RWPE2 (cell line): ENCODE results near the gene ARRDC4.

Experiments
- ATAC-seq: fragments of 200-7000 bp; cut with Tn5 transposase; 3 replicates; pipeline ENCODE4 v1.9.1; 2021; ENCODE audit warnings: low read depth
- DNase-seq: peaks from one replicate; pipeline ENCODE4 v3.0.0-alpha.2; 2020; ENCODE audit warnings: low spot score
- H3K27ac ChIP-seq: fragments of 450-650 bp; 2 replicates; pipeline ENCODE4 v1.5.1; 2017; ENCODE audit warnings: mild to moderate bottlenecking; ENCODE audit not compliant: poor library complexity, severe bottlenecking
- H3K27me3 ChIP-seq: fragments of 250-450 bp; sonication (Bioruptor Pico); 2 replicates; pipeline ENCODE4 v1.5.1; 2021; ENCODE audit warnings: mild to moderate bottlenecking, moderate library complexity; ENCODE audit not compliant: insufficient read depth, poor library complexity, severe bottlenecking
- H3K36me3 ChIP-seq: fragments of 250-450 bp; sonication (Bioruptor Pico); 2 replicates; pipeline ENCODE4 v1.5.1; 2020; ENCODE audit warnings: low read depth, mild to moderate bottlenecking, moderate library complexity
- H3K4me1 ChIP-seq: fragments of 250-450 bp; sonication (Bioruptor Pico); 2 replicates; pipeline ENCODE4 v1.5.1; 2021; ENCODE audit warnings: mild to moderate bottlenecking, moderate library complexity; ENCODE audit not compliant: insufficient read depth, poor library complexity, severe bottlenecking
- H3K4me3 ChIP-seq: fragments of 250-450 bp; sonication (Bioruptor Pico); 2 replicates; pipeline ENCODE4 v1.5.1; 2021; ENCODE audit warnings: mild to moderate bottlenecking, moderate library complexity; ENCODE audit not compliant: severe bottlenecking
- H3K9me3 ChIP-seq: fragments of 250-450 bp; sonication (Bioruptor Pico); 2 replicates; pipeline ENCODE4 v1.5.1; 2021; ENCODE audit warnings: mild to moderate bottlenecking, moderate library complexity; ENCODE audit not compliant: severe bottlenecking
- TF ChIP-seq, protein P1 (sequence below): fragments of 450-650 bp; IDR thresholded peaks from one replicate; pipeline ENCODE4 v1.5.1; 2017; ENCODE audit warnings: mild to moderate bottlenecking, moderate library complexity; ENCODE audit not compliant: poor library complexity, severe bottlenecking

Gene ARRDC4, protein sequence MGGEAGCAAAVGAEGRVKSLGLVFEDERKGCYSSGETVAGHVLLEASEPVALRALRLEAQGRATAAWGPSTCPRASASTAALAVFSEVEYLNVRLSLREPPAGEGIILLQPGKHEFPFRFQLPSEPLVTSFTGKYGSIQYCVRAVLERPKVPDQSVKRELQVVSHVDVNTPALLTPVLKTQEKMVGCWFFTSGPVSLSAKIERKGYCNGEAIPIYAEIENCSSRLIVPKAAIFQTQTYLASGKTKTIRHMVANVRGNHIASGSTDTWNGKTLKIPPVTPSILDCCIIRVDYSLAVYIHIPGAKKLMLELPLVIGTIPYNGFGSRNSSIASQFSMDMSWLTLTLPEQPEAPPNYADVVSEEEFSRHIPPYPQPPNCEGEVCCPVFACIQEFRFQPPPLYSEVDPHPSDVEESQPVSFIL

DNA sequence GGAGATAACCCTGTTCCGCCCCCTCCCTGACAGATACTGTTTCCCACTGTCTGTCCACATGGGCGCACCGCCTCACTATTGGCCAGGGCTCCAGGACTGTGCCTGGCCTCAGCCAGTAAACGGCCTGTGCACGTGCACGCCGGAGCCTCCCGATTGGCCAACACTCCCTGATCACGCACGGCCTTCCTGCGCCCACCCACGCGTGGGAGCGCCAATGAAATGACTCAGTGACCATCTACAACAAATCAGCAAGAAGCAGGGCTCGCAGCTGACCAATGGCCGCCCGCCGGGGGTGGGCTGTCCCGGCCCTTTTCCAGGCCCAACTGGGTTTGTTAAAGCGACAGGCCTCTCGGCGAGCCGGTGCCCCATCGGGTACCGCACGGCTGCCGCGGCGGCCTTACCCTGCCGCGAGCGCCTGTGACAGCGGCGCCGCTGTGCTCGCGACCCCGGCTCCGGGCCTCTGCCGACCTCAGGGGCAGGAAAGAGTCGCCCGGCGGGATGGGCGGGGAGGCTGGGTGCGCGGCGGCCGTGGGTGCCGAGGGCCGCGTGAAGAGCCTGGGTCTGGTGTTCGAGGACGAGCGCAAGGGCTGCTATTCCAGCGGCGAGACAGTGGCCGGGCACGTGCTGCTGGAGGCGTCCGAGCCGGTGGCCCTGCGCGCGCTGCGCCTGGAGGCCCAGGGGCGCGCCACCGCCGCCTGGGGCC is at the start of gene ARRDC4:
Gene ARRDC4, plus strand, starts transcription at position 340 of the 703 bp plus-strand sequence. Its CDS starts 159 bp downstream, at position 499.
- H3K4me1 ChIP-seq, result peaks cover 13% of the 10 kb centered on the region
- H3K27me3 ChIP-seq, result no peaks in the 10 kb centered on the region
- DNase-seq (peak; percentile 100), ATAC-seq (peak; percentile 97)
- peak within 1 kb of the TSS; percentile 49 for H3K27ac ChIP-seq
- TF ChIP-seq, protein P1, sequence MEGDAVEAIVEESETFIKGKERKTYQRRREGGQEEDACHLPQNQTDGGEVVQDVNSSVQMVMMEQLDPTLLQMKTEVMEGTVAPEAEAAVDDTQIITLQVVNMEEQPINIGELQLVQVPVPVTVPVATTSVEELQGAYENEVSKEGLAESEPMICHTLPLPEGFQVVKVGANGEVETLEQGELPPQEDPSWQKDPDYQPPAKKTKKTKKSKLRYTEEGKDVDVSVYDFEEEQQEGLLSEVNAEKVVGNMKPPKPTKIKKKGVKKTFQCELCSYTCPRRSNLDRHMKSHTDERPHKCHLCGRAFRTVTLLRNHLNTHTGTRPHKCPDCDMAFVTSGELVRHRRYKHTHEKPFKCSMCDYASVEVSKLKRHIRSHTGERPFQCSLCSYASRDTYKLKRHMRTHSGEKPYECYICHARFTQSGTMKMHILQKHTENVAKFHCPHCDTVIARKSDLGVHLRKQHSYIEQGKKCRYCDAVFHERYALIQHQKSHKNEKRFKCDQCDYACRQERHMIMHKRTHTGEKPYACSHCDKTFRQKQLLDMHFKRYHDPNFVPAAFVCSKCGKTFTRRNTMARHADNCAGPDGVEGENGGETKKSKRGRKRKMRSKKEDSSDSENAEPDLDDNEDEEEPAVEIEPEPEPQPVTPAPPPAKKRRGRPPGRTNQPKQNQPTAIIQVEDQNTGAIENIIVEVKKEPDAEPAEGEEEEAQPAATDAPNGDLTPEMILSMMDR, result no peak
- H3K36me3 ChIP-seq, result peaks cover 36% of the 10 kb centered on the region
- peak within 1 kb of the TSS; percentile 81 for H3K4me3 ChIP-seq
- no peaks in the 10 kb centered on the region for H3K9me3 ChIP-seq

DNA sequence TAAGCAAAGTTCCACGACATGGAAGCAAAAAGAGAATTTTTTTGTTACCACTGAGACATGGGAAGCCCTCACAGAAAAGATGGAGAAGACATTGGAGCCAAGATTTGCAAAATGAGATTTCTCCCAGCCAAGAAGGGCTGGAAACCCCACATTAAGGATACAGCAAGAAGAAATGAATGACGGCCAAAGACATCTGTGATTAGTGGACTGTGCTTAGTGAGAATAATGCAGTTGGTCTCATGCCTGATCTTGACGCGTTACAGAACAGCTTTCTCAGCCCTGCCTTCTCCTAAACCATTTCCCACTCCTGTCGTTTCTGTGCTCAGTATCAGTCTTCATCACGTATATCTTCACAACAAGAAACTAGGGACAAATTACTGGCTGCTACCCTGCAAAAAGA is 45.8 kb upstream of the ARRDC4 start:
- Histone ChIP-seq H3K4me3 (no peak overlapping the region), H3K9me3 (no peaks in the 10 kb centered on the region), H3K4me1 (no peaks in the 10 kb centered on the region), H3K27me3 (no peaks in the 10 kb centered on the region), H3K27ac (no peak overlapping the region), H3K36me3 (no peaks in the 10 kb centered on the region)
- TF ChIP-seq, protein P1, result no peak
- DNase-seq (no peak), ATAC-seq (no peak)

DNA sequence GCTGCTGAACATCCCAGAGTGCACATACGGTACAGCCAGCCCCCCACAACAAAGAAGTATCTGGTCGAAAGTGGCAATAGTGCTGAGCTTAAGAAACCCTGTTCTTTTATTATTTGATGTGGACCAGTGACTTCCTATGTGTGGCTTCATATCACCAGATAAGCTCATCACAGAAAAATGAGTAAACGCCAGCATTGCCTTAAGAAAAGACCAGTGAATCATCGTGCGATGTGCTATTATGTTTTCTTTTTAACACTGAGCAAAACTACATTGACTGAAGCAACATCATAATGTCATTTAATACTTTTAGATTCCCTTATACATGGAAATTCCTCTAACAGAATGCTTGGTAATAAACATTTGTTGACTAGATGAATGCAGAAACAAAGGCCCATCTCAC is 45.2 kb upstream of the ARRDC4 start:
- no peak for DNase-seq
- no peaks in the 10 kb centered on the region for H3K4me1 ChIP-seq
- TF ChIP-seq, protein P1, result no peak
- H3K27ac ChIP-seq, result no peak overlapping the region
- no peaks in the 10 kb centered on the region for H3K9me3 ChIP-seq
- H3K27me3 ChIP-seq, result no peaks in the 10 kb centered on the region
- H3K4me3 ChIP-seq, result no peak overlapping the region
- H3K36me3 ChIP-seq, result no peaks in the 10 kb centered on the region
- peak; percentile 55; the same call in 1 of the 3 replicates for ATAC-seq

DNA sequence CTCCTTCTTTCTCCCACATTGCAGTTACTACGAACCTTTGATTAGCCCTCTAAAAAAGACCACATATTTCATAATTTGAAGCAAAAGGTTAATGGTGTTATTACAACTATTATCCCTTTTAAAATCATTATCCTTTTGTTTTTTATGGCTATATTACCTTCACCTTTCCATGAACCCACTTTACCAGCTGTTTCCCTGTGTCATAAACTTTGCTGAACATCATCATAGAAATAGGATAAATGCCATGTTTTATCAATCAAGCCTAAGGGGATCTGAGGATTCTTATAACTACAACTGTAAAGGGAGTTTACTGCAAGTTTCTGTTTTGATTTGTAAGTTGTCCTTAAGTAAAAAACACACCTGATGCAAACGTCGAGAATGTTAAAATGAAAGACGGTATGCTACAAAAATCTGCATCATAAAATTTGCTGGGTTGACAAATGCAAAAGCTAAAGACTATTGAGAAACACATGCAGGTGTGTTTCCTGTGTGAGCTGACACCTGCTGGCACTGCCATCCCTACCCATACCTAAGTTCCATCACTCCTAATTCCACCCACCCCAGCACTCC is 39.1 kb upstream of the ARRDC4 start:
- no peak for DNase-seq
- TF ChIP-seq, protein P1, result no peak
- no peaks in the 10 kb centered on the region; the same call in 1 of the 2 replicates for H3K36me3 ChIP-seq
- no peaks in the 10 kb centered on the region for H3K27me3 ChIP-seq
- peaks cover 3% of the 10 kb centered on the region for H3K4me1 ChIP-seq
- no peak for ATAC-seq
- H3K9me3 ChIP-seq, result peaks cover 5% of the 10 kb centered on the region
- H3K27ac ChIP-seq, result no peak overlapping the region
- H3K4me3 ChIP-seq, result no peak overlapping the region
